Articular chondrocyte of knee joint (primary cell): Measurements from ENCODE around the gene CREBRF. TPM values are rescaled to one million over a fixed set of nuclear protein-coding genes. Genes with fewer than 3 reads are reported as not detected.
A peak's percentile ranks its signal among the peaks of the same experiment; 100 is the strongest.

Experiments
- small RNA-seq: library from RNA; depleted of rRNA; stranded (forward); fragments of <200 nt; gene quantifications from one replicate; pipeline ENCODE3, GENCODE V24; 2012
- total RNA-seq: library from RNA; depleted of rRNA; stranded (reverse); fragments of >200 nt; gene quantifications from 2 replicates; pipeline ENCODE4 v1.2.3, GENCODE V29; 2012

CREBRF gene
- 40.0 and 45.4 TPM in 2 replicates for total RNA-seq

GRCh38 chr5:173055983-173056782 lies at the start of gene CREBRF:
TSS of gene CREBRF (plus strand) at chr5:173056352. CDS start at chr5:173080776, 24,424 bp downstream.

DNA sequence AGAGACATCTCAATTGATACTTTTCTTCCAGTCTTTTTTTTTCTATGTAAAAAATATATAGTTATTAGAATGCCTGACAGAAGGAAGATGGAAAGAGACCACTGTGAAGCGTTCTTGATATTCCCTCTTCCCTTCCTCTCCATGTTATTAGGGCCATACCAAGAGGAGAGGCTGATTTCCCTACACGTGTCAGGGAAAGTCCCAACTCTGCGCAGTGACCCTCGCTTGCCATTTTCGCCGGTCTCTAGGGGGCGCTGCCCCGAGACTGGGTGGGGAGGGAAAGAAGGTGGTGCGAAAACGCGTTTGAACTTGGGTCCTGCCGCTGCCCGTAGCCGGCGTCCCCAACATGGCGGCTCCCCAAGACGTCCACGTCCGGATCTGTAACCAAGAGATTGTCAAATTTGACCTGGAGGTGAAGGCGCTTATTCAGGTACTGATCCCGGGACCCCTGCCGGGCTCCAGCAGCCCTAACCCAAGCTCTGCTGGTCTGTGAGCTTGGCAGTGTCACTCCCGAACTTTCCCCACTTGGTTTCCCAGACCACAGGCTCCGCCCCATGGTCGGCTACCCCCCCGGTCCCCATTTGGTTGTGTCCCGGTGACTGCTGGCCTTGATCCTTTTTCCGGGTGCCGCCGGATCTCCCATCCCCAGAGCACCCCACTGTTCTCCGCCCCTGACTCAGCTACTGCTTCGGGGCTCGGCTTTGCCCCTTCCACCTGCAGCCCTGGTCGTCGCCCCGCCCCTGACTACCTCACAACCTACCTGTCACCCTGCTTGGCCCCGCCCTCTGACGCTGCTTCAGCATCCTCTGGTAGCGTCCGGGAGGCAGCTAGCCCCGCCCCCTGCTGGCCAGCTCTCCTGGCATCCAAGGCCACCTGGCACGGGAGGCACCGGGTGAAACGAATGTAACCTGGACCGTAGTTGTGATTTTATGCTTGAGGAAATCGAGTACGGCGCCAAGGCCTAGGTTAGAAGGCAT lies 88.3 kb downstream of the CREBRF start, which contains the start of gene BNIP1:
Gene BNIP1 (plus strand): TSS at position 332 of the 977 bp plus-strand sequence. CDS start 15 bp downstream, at position 347.

Small RNA genes lying within 50 kb of the gene (small RNA-seq; reads per million reads assigned to genes)
- gene RF00019, result not detected
- gene SNORA74B, result 315 reads per million, percentile 99 among the genes with 10 or more reads in this experiment

Other genes with a start within 250 kb of the CREBRF start
- gene ERGIC1, start 222.1 kb upstream of the CREBRF start, total RNA-seq, result 139 and 145 TPM in 2 replicates
- gene RPL26L1, start 96.9 kb upstream of the CREBRF start, total RNA-seq, result 43.1 and 47.5 TPM in 2 replicates
- 175 and 246 TPM in 2 replicates for gene ATP6V0E1, start 72.6 kb upstream of the CREBRF start, total RNA-seq
- gene BNIP1, start 88.2 kb downstream of the CREBRF start, total RNA-seq, result 16.2 and 16.6 TPM in 2 replicates
- gene NKX2-5, start 178.9 kb downstream of the CREBRF start, total RNA-seq, result 0.11 and 0.26 TPM in 2 replicates